Activated CD8-positive, alpha-beta memory T cell treated with anti-CD3 and anti-CD28 coated beads, Interleukin-2, amount 50 U/mL, for 24 hours (primary cell): ENCODE data around the gene CLASP1.
"Not testable (repeated sequence)": the region's sequence is repeated elsewhere in the genome, so short reads cannot be mapped to it uniquely, and the experiment has no call there.

Source experiments
- DNase-seq: peaks from one replicate; pipeline ENCODE4 v3.0.0-alpha.2; 2020; ENCODE audit errors: extremely low read depth

Gene CLASP1

DNA sequence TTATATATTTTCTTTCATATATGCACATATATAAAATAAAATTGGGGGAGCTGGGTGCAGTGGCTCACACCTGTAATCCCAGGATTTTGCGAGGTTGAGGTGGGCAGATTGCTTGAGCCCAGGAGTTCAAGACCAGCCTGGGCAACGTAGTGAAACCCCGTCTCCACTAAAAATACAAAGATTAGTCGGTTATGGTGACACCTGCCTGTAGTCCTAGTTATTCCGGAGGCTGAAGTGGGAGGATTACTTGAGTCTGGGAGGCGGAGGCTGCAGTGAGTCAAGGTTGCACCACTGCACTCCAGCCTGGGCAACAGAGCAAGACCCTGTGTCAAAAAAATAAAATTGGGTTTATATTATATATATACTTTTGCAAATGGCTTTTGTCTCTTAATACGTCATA is 324.7 kb downstream of the CLASP1 start:
- DNase-seq, result no peak

DNA sequence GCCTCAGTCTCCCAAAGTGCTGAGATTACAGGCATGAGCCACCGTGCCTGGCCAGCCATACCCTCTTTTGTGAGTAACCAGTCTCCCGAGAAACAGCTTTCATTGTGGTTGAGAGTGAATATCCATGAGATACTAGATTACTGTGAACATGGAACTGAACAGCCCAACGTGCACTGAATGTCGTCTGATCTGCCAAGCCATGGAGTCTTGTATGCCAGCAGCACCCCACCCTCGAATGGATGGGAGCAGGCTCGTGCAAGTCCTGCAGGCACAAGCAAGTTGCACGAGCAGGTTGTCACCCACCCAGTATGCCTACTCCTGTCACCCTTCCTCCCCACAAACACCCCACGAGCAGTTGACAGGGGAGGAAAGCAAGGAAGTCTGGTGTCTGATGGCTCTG is 327.8 kb downstream of the CLASP1 start:
- no peak for DNase-seq

DNA sequence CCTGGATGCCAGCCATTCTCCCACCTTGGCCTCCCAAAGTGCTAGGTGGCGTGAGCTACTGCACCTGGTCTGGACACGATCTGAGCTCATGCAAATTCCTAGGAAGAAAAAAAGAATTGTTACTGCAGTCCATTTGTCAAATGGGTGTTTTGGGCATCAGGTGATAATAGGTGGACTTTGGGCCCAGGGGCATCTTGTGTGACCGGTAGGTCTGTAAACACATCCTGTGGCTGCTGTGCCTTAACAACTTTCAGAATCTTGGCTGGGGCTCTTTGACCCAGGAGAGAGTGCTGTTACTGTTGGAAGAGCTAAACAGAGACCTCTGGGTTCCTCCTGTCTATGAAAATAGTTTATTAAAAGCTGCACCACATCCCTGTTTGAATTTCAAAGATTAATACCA is 329.3 kb downstream of the CLASP1 start:
- no peak for DNase-seq

GRCh38 chr2:121316986-121317385 is 332.3 kb downstream of the CLASP1 start:
- DNase-seq, result no peak

GRCh38 chr2:121313701-121314100 is 335.6 kb downstream of the CLASP1 start:
- not testable (repeated sequence) for DNase-seq

DNA sequence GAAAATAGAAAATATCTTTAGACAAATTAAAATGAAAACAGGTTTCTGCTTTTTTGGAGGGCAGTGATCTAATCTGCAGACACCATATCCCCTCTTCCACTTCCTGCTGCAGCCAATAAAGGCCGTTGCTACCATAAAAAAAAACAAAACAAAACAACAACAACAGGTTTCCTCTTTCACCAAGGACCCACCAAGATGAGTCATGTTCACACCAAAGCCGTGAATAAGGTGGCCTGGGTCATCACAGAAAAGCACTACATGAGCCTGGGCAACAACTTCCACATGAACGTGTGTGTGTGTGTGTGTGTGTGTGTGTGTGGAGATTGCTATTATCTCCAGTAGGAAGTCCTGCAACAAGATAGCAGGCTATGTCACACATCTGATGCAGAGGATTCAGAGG is 339.5 kb downstream of the CLASP1 start:
- DNase-seq, result no peak

GRCh38 chr2:121309323-121309722 is 339.9 kb downstream of the CLASP1 start:
- DNase-seq, result no peak

DNA sequence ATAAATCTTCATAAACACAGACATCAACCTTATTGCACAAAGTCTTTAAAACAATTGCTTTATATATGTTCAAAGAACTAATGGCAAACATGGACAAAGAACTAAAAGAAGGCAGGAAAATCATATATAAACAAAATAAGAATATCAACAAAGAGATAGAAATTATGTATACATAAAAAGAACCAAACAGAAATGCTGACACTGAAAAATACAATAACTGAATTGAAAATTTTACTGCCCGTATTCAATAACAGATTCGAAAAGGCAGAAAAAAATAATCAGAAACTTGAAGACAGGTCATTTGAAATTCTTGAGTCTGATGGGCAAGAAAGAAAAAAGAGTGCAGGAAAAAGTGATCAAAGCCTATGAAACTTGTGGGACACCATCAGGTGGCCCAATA is 342.2 kb downstream of the CLASP1 start:
- DNase-seq, result no peak

GRCh38 chr2:121304941-121305340 is 344.3 kb downstream of the CLASP1 start:
- no peak for DNase-seq

GRCh38 chr2:121303531-121304263 is 345.6 kb downstream of the CLASP1 start:
- DNase-seq, result no peak

DNA sequence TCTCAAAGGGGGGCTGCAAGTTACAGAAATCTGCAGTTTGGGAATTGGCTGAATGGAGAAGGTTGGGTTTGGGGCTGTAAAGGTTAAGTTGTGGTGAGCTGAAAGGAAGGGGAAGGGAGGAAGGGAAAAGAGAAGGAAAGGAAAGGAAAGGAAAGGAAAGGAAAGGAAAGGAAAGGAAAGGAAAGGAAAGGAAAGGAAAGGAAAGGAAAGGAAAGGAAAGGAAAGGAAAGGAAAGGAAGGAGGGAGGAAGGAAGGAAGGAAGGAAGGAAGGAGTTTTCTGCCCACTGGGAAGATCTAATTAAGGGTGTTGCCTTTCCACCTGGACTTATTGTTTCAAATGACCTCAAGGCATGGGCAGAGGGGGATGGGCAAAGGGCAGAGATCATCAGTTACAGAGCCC is 348.1 kb downstream of the CLASP1 start:
- not testable (repeated sequence) for DNase-seq

- no peak for DNase-seq
Observed at GRCh38 chr2:121298476-121298875, 350.8 kb downstream of the CLASP1 start.

DNA sequence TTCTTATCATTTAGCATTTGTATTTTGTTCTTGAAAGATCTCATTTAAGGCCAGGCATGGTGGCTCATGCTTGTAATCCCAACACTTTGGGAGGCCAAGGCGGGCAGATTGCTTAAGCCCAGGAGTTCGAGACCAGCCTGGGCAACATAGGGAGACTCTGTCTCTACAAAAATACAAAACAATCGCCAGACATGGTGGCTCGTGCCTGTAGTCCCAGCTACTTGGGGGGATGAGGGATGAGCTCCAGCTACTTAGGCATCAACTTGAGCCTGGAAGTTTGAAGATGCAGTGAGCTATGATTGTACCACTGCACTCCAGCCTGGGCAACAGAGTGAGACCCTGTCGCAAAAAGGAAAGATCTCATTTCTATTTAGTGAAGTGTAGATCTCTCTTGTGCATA is 351.4 kb downstream of the CLASP1 start:
- DNase-seq, result not testable (repeated sequence)

DNA sequence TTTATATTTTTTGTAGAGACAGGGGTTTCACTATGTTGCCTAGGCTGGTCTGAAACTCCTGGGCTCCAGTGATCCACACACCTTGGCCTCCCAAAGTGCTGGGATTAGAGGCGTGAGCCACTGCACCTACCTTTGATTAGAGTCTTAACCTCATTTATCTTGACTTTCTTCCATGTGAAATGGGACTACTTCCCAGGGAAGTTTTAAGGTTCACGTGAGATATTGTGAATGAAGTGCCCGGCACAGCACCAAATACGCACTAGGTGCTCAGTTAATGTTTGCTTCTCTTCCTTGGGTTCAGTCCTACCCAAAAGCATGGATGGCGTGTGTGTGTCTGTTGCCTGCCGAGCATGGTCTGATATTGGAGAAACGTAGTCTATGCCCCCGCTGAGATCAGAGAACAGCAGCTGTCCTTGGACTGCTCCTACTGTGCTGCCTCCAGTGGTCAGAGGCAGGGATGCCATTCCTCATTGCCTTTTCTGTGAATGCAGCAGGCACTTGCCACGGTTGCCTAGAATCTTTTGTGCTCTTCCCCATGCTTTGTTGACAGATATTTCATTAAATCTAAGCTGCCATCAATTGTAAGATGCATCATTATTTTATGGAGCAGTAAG is 351.9 kb downstream of the CLASP1 start:
- DNase-seq, result no peak

DNA sequence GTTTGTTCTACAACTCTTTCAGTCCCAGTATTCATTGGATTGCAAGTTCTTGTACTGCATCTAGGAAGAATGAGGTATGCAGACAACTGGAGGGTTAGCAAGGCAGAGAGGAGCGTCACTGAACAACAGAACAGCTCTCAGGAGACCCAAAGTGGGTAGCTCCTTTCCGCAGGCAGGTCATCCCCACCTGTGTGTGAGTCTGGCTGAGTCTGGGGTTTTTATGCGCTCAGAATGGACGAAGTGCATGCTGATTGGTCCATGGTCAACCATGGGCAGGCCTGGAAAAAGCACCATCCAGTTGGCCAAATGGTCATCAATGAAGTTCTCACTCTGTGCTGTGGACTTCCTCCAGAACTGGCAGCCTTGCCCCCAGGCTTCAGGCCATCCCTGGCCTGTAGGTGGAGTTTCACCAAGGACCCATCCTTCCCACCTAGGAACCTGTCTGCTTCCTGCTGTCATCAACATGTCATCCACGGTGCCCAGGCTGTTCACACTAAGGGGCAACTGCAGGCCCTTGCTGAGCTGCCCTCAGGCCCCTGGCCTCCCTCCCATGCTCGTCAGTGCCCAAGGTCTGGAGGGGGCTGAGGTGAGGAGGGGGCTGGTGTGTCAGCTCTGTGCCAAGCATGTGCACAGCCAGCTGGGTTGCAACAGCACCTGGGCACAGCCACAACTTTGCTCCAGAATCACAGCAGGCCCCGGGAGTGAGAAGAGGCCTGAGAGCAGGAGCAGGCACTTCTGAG is 353.2 kb downstream of the CLASP1 start:
- DNase-seq, result no peak

DNA sequence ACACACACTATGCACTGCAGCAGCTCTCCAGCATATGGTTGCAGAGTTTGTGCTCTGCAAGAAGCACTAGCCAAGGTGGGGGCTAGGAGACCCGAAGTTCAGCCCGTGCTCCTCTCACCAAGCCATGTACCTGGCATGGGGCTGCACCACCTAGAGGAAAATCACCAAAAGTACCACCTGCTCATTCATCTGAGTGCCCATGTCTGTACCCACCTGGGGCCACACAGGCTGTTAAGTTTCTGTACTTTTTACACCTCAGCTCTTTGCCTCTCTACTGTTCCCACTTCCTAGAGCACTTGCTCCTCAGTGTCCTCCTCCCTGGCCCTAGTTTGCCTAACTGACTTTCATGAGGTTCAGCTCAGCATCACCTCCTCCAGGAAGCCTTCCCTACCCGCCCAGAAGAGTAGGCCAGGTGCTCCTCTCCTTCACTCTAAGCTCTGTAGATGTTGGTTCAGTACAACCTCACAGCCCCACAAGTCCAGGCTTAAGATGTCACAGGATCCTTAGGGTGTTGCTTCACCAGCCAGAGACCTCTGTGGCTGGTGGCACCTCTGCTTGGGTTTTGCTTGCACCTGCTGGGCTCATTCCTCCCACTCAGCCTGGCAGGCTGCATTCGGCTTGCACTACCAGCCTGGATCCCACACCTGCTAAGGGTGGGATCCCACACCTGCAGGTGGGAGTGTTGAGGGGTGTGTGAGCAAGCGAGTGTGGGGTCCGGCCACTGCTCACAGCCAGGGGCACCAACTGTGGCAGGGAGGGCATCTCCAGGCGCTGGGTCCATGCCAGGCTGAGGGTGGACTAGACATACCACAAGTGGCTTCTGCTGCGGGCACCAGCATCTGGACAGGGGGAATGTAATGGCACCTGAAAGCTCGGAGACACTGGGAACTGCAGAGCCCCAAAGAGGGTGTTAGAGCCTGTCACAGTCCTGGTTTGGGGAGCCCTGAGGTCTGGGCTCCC is 354.1 kb downstream of the CLASP1 start:
- DNase-seq, result no peak

DNA sequence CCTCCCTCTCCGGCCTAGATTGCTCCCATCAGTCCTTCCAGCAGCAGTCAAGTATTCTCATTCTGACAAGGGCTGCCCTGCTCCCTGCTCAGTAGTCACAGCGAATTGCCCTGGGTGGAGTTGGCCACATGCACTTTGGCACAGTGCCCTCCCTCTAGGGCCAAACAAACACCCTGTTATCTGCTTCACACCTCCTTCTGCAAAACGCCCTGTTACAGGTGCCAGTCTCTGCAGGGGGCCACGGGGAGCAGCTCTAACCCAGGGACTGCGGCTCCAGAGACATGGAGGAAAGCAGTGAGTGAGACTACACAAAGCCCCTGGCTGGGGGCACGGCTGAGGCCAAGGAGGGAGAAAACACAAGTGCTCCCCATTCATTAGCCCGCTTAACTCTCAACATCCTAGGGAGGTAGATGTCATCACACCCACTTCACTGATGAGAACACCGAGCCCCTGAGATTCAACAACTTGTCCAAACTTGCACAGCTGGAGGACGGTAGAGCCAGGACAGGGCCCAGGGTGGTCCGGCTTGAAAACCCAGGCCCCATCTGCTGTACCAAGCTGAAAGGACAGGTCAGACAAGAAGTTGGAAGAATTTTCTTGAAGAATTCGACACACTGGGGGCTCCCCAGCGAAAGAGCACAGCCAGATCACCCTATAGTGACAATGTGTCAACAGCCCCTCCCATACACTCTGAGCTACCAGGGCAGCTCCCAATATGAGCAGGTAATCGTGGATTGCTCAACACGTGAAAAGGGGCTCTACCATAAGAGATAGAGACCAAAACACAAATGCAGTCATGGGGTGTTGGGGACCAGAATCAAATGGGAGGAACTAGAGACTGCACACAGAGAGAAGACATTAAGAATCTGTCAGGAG is 355.6 kb downstream of the CLASP1 start:
- DNase-seq, result no peak

DNA sequence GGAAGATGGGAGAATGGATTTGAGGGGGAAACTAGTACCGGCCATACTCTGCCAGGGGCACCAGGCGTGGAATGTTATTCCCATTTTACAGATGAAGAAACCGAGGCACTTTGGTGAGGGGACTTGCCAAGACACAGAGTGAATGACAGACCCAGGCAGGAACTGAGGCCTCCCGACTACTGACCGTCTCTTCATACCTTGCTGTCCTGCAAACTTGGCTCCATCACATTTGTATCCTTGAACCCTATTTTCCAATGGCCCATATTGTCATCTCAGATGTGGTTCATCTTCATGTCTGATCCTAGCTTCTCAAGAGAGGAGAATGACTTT is 358.0 kb downstream of the CLASP1 start:
- DNase-seq, result no peak

DNA sequence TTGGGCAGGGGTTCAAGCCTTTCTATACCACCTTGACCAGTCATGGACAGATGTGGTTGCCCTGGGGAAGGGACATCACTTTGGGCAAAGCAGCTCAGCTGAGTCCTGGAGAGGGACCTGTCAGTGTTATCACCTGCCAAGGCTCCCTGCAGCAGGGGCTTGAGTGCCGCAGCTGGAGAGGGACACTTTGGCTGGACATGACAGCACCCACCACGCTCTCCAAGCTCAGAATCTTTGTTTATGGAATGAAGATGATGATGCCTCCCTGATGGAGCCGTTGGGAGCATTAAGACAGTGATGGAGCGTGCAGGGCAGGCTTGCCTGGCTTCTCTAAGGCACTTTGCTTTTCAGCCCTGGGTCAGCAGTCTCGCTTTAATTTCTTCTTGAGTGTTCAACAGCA is 360.0 kb downstream of the CLASP1 start:
- DNase-seq, result no peak

DNA sequence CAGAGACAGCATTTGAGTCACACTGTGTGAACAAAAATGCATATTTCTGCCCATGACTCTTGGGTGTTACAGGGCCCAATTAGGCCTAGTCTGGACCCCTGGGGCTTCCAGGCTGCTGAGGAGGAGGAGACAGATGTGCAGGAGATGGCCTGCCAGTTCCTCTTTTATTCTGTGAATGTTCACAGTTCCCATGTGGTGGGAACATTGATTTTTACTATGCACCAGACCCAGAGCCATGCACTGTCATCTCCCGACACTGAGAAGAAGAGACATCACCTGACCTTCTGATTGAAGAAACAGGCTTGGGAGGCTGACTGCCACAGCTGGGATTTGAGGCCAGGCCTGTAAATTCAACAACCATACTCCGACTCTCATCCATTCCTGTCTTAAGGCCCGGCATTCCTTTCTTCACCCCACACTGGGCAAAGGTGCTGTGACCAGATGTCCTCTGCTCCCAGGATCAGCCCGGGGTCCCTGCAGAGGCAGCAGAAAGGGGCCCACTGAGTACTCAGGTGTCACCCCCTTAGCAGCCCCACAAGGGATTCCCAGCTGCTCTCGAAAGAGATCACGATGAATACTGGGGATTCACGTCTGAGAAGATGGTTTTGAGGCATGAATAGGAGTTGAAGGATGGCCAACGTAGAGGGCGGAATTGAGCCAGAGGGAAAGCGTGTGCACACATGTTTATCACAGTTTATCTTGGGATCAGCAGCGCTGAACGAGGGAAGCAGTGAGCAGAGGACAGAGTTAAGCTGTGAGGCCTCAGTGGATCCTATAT is 360.6 kb downstream of the CLASP1 start:
- no peak for DNase-seq
